ENCODE data around the gene WRAP73.
A peak's percentile ranks its signal among the peaks of the same experiment; 100 is the strongest.
"Not testable (repeated sequence)": the region's sequence is repeated elsewhere in the genome, so short reads cannot be mapped to it uniquely, and the experiment has no call there.

WRAP73 gene

DNA sequence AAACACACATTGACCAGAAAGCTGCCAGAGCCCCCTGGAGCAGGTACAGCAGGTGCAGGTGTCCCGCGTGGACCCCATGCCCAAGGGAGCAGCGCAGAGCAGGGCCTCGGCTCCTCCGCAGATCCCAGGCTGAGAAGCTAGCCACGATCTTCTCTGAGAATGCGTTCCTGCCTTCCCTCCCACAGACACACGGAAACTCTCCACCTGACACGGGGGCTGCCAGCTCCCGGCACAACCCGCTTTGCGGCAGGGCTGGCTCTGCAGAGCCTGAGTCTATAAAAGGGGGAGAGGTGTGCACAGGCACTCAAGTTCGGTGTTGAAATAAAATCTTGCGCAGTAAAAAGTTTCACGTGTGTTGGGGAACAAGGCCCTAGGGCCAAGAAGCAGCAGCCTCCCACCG, 48.2 kb downstream of the WRAP73 start:
- no peak for FAIRE-seq

DNA sequence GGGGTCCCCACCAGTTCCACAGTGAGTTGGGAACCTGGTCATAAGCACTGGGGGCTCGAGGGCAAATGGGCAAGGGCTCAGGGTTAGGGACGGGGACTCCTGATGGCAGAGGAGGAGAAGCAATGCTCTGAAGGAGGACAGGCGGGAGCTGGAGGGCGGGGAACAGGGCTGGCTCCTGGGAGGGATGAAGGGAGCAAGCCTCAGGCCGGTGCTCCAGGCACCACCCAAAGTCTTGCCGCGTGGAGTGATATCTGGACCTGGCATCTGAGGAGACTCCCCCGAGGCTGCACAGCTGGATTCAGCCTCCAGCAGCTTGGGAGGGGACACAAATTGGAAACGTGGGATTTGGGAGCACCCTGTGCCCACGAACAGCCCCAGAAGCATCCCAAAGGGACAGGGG, 49.5 kb downstream of the WRAP73 start:
- FAIRE-seq (no peak), DNase-seq (ENCODE audit: insufficient read length, low spot score) (no peak)

More for the DNA sequence above, 48.2 kb downstream of the WRAP73 start:
- no peak for DNase-seq (ENCODE audit: insufficient read length, low spot score)

DNA sequence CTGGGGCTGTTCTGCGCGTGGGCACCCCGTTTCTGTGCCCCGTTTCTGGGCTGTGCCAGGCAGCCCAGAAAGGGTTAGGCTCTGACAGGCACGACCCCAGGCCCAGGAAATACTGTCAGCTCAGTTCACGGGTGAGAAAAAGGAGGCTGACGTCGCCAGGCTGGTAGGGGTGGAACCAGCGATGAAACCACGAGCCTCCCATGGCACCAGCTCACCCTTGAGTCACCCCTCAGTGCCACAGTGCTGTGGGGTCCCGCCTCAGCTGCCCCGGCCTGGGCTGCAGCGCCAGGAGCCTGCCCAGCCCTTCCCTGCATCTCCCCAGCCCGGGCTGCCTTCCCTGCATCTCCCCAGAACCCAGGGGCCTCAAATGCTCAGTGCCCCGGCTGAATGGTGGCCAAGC, 50.1 kb downstream of the WRAP73 start:
- FAIRE-seq = no peak

DNA sequence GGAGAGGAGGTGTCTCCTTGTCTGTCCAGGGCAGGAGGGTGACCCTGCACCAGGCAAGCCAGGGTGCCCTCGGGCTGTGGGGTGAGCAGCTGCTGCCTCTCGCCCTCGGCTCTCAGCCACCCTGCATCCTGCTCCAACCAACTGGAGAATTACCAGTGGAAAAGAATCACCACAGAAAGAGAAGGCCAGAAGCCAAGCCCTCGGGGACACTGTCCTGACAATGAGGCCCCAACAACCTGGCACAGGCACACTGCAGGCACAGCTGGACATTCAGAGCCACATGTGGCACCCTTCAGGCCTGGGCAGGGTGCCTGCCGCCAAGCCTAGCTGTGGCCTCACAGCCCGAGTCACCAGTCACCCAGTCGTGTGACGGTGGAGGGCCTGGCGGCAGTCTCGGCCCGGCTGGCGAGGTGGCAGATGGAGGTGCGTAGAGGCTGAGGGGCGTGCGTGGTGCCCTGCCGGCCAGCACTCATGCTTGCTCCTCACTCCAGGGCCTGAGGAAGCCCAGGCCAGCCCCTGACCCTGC, 50.6 kb downstream of the WRAP73 start:
- no peak for FAIRE-seq
- DNase-seq (ENCODE audit: insufficient read length, low spot score) = no peak

More for the DNA sequence above, 50.1 kb downstream of the WRAP73 start:
- no peak for DNase-seq (ENCODE audit: insufficient read length, low spot score)

DNA sequence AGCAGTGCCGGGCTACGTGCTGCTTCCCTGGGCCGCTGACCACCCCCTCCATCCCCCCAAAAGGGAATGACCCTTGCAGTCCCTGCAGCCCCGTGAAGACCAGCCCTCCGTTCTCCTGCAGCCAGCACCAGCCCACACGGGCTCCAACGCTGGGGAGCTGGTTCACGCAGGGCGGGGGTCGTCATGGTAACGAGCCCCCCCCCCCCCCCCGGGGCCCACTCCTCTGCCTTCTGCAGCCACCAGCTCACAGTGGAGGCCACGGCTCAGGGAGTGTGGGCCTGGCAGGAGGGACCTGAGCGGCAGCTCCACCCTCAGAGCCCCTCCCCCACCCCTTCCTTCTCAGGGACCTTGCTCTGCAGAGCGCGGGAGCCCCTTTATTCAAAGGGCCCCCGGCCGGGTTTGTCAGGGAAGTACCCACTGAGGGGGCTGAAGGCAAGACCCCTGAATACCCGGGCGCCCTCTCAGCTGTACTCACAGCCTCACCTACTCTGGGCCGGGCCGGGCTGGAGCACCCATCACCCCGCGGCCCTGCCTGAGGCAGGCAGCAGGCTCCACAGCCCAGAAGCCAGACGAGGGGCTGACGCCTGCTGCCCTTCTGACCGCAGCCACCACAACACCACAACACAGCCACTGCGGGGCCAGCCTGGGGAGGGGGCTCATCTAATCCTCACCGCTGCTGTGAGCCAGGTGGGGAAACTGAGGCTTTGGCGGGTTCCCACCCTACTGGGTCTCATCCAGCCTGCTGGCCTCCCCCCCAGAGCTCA, 51.2 kb downstream of the WRAP73 start:
- DNase-seq (ENCODE audit: insufficient read length, low spot score) = no peak

DNA sequence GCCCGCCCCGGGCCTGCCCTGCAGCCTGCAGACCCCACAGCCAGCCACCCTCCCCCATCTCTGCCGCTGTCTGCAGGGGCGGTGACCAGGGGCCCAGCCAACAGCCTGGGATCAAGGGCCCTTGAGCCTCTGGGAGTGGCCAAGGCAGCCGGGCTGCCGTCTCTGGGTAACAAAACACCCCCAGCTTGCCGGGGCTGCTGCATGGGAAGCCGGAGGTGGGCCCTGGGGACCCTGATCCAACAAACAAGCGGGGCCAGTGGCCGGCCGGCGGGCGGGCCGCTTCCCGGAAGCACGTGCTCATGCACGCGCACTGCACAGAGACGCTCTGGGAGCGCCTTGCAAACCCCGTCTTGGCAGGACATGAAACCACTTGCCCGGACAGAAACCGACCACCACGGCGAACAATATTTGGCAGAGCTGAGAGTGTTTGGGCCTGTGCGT, 51.8 kb downstream of the WRAP73 start:
- no peak for DNase-seq (ENCODE audit: insufficient read length, low spot score)
- FAIRE-seq = no peak

More for the DNA sequence above, 51.2 kb downstream of the WRAP73 start:
- no peak for FAIRE-seq

DNA sequence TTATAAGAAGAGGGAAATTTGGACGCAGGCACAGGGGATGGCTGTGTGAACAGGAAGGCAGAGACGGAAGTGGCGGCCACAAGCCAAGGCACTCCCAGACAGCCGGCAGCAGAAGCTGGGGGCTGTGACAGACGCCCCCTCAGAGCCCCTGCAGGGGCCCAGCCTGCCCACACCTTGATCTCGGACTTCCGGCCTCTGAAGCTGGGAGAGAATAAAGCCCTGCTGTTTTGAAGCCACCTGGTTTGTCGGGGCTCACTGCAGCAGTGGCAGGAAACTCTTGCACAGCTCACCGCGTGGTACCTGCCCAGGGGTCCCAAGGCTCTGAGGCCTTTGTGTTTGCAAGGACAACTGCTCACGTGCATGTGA, 52.3 kb downstream of the WRAP73 start:
- FAIRE-seq = no peak
- no peak for DNase-seq (ENCODE audit: insufficient read length, low spot score)

DNA sequence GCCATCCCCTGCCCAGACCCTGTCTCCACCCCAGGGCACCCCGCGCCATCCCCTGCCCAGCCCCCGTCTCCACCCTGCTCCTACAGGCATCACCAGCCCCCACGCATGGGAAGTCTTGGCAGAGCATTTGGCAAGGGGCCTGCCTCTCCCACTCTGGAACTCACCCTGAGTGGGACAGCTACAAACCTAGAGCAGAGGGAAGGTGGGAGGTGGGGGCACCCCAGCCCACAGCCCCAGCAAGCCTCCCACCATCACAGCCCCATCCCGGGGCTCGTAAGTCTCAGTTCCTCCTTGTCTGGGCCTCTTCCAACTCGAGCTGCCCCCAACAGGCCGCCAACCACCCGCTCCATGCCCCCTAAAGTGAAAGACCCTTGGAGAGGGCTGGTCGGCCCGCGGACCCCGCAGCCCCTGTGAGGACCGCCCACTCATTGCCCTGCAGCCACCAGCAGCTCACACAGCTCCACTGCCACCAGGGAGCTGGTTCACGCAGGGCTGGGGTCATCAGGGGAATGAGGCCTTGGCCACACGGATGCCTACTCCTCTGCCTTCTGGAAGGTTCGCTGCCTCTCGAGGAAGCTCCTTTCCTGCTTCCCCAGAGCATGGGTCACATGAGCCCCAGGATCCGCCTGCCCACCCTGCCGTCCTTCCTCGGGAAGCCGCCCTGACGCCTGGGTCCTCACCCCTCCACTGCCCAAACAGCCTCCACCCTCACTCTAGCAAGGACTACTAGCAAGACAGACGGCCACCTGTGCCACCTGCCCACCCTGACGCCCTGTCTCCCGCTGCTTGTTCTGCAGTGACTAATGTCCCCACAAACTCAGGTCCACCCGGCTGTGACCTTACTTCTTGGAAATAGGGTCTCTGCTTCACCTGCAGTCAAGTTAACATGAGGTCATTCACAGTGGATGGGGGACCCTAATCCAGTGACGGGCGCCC, 53.0 kb downstream of the WRAP73 start:
- no peak for FAIRE-seq
- no peak for DNase-seq (ENCODE audit: insufficient read length, low spot score)

DNA sequence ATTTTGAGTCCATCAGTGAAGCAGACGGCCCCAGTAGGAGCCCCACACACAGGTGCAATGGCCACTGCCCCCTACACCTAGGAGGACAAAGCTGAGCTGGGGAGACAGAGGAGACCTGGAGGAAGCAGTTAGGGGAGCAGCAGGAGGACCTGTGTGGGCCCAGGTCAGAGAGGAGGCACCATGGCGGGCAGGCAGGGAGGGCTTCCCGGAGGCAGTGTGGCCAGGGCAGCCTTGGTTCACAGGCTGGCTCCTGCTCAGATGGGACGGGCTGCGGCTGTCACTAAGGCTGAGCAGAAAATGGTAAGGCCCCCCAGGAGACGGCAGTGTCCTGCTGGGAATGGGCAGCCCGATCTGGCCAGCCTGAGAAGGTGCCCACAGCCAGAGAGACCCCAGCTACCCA, 54.0 kb downstream of the WRAP73 start:
- FAIRE-seq = no peak
- no peak for DNase-seq (ENCODE audit: insufficient read length, low spot score)

DNA sequence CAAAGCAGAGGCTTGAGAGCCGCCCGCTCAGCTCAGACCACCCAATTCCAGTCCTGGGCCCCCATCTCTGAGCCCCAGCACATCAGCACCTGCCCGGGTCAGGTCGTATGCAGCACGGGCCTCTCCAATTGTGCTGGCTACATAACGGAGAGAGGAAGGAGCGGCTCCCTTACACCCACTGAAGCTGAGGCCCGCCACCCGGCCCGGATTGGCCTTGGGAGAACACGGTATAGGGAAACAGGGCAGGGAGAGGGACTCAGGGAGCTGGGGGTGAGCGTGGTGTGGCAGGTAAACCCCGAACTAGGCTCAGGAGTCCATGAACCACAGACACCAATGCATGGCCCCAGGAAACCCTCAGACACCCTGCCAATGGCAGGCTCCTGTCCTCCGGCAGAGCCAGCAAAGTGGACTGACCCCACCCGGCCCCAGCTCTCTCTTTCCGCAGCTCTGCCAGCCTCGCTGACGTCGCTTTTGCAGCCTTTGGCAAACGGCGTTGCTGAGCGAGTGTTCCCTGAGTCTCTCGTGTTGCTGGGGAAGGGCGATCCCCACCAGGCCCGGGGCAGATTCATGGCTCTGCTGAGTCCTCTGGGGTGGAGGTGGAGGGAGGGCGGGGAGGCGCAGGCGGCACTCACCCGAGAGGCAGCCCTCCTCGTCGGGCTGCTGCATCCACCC, 55.1 kb downstream of the WRAP73 start:
- FAIRE-seq (no peak), DNase-seq (ENCODE audit: insufficient read length, low spot score) (no peak)

DNA sequence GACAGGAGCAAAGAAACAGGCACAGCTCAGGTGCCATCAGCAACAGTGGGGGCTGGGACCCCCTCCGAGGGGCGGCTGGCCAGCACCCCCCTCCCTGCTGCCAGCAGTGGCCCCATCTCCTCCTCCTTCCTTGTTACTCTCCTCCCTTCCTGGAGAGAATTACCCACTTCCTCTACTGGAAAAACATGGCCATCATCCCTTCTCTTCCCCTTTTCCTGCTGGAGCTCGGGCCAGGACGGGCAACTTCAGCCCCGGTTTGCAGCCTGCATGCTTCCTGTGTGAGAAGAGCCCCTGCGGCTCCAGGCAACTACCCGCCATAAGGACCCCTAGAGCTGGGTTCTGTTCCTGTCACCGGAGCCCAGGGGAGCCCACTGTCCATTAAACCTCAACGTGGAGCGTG, 56.2 kb downstream of the WRAP73 start:
- FAIRE-seq = no peak
- no peak for DNase-seq (ENCODE audit: insufficient read length, low spot score)

DNA sequence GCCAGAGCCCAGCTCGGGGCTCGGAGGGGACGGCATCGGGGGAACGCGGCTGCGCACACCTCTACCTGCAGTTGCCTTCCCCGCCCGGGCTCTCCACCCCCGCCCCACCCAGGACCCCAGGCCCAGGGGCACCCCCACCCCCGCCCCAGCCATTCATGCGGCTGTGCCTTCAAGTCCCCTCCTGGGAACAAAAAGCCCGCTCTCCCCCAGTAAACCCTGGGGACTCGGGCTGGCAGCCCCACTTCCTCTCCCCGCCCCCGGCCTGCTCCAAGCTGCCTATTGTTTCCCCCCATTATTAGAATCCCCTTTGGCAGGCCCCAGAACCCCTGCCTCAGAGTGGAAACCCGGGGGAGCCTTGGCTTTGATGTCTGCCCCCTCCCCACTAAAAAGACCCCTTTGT, 56.6 kb downstream of the WRAP73 start:
- FAIRE-seq (no peak), DNase-seq (ENCODE audit: insufficient read length, low spot score) (no peak)

DNA sequence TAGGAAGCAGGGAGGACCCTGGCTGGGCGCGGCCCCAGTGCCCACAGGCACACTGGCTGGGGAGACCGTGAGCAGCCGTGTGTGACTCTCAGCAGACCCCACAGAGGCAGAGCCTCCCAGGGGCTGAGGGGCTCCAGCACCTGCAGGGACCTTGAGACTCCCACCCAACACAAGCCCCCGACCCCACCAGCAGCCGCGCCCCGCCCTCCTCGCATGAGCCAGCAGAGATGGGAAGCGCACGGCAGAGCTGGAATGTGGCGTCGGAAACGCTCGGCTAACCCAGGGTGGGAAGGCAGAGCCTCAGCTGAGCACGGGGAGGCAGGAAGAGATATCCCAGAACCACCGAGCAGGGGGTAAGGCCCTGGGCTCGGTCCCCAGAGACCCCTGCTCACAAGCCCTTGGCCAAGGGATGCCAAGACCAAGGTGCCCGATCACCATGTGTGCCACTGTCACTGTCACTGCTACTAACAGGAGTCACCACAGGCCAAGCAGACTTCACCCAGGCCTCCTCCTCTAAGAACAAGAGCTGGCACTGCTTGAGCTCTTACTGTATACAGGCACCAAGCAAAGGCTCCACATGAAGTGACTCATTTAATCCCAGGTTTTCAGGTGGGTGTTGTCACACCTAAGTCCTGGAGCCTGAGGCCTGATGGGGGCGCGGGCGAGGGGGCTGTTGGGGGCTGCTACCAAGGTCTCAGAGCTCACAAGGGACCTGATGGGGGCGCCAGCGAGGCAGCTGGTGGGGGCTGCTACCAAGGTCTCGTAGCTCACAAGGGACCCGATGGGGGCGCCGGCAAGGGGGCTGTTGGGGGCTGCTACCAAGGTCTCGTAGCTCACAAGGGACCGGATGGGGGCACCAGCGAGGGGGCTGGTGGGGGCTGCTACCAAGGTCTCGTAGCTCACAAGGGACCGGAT, 58.7 kb downstream of the WRAP73 start:
- no peak for DNase-seq (ENCODE audit: insufficient read length, low spot score)
- FAIRE-seq = no peak

DNA sequence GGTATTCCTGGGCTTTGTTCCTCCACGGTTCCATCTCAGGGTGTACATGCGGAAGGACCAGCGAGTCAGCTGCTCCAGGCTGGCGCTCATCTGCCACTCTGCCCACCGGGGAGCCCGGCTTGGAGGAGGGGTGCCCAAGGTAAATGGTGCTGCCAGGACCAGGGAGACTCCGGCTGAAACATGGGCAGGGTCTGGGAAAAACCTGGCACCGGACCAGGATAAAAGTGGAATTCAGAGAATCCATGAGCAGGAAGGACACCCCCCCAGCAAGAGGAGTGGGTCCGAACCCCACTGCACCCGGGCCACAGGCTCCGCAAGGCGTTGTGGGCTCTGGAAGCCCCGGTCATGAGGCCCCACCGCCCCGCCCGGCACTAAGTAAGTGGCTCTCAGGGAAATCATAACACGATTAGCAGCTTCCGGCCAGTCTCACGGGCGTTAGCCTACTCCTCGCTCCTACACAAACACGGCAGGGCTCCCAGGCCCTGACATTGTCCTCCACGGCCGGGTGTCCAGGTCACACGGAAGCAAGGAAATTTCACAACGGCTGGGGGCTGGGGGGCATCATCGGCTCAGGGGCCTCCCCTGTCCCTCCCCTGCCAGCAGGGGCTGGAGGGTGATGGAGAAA, 59.7 kb downstream of the WRAP73 start:
- no peak for FAIRE-seq
- no peak for DNase-seq (ENCODE audit: insufficient read length, low spot score)

DNA sequence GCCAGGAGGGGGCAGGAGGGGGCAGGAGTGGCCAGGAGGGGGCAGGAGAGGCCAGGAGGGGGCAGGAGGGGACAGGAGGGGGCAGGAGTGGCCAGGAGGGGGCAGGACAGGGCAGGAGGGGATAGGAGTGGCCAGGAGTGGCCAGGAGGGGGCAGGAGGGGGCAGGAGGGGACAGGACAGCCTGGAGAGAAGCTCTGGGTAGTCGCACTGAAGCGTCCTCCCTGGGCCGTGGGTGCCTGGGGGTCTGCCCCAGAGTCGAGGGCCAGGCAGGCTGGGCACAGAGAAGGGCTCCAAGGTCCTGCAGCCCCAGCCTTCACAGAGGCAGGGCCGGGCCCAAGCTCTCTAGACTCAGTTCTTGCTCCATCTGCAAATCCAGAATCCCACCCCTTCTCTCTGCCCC, 61.5 kb downstream of the WRAP73 start:
- no peak for FAIRE-seq
- DNase-seq (ENCODE audit: insufficient read length, low spot score) = no peak

DNA sequence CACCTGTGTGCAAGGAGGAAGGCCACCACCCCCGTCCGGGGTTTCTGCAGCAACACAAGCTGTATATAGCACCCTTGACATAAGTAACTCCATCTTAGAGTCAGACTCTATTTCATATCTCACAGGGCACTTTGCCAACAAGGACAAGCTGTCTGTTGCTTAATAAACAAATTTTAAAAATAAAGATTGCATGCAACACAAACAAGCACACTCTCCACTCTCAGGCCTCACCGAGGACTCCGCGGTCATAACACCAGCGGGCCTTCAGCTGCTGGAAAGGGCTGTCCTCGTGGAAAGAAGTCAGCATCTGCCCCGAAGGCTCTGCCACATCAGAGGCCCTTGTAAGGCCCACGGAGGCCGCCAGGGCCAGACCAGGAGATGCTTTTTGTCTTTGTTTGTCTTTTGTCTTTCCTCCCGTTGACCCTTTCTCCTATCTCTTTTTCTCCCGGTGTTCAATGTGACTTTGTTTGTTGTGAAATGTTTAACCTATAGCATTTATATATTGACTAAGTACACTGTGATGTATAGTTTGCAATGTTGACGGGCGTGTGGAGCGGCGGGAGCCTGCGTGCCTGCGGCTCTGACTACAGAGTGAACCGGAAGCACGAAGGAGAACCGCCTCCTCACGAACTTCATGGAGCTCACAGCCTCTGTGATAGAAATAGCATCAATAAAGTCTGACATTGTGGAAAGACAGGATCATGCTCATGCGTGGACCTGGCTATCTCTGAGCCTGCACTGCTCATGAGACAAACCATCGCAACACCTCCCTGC, 62.7 kb downstream of the WRAP73 start:
- DNase-seq (ENCODE audit: insufficient read length, low spot score) (no peak), FAIRE-seq (no peak)

DNA sequence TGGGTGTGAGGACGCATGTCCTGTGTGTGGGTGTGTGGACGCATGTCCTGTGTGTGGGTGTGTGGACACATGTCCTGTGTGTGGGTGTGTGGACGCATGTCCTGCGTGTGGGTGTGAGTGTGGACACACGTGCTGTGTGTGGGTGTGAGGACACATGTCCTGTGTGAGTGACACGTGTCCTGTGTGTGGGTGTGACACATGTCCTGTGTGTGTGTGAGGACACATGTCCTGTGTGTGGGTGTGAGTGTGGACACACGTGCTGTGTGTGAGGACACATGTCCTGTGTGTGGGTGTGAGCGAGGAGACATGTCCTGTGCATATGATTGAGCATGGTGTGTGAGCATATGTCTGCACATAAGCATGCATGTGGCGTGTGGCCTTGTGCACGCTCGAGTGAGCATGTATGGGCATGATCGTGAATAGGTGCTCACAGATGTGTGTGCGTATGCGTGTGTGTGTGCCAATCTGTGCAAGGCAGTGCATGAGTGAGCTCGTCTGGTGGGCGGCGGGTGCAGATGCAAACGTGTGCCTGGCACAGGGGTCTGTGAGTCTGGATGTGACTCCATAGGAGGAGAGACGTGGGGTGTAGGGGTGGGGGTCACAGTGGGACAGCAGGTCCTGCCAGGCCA, 63.8 kb downstream of the WRAP73 start:
- DNase-seq (ENCODE audit: insufficient read length, low spot score) (no peak), FAIRE-seq (no peak)

DNA sequence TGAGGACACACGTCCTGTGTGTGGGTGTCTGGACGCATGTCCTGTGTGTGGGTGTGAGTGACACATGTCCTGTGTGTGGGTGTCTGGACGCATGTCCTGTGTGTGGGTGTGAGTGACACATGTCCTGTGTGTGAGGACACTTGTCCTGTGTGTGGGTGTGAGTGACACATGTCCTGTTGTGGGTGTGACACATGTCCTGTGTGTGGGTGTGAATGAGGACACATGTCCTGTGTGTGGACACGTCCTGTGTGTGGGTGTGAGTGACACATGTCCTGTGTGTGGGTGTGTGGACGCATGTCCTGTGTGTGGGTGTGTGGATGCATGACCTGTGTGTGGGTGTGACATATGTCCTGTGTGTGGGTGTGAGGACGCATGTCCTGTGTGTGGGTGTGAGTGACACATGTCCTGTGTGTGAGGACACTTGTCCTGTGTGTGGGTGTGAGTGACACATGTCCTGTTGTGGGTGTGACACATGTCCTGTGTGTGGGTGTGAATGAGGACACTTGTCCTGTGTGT, 64.5 kb downstream of the WRAP73 start:
- FAIRE-seq = peak; percentile 23

More for the DNA sequence above, 64.5 kb downstream of the WRAP73 start:
- DNase-seq (ENCODE audit: insufficient read length, low spot score) = not testable (repeated sequence)
